ENCODE measurements around the gene SMYD2.

Gene SMYD2

GRCh38 chr1:214363386-214363785 is 82.4 kb downstream of the SMYD2 start:
- no peak for DNase-seq

- no peak for DNase-seq
Measured at GRCh38 chr1:214364386-214364785, 83.4 kb downstream of the SMYD2 start.

- no peak for DNase-seq
Measured at GRCh38 chr1:214364786-214365295, 83.9 kb downstream of the SMYD2 start.

- no peak for DNase-seq
Measured at GRCh38 chr1:214367841-214368240, 86.9 kb downstream of the SMYD2 start.

GRCh38 chr1:214369364-214369763 is 88.4 kb downstream of the SMYD2 start:
- DNase-seq, result no peak

GRCh38 chr1:214370615-214371014 is 89.7 kb downstream of the SMYD2 start:
- no peak for DNase-seq

- DNase-seq, result no peak
Measured at GRCh38 chr1:214372092-214372491, 91.1 kb downstream of the SMYD2 start.

- DNase-seq, result no peak
Measured at GRCh38 chr1:214377485-214377884, 96.5 kb downstream of the SMYD2 start.

- no peak for DNase-seq
Measured at GRCh38 chr1:214377886-214378285, 96.9 kb downstream of the SMYD2 start.

GRCh38 chr1:214378492-214378891 is 97.5 kb downstream of the SMYD2 start:
- no peak for DNase-seq

- no peak for DNase-seq
Measured at GRCh38 chr1:214379236-214379970, 98.4 kb downstream of the SMYD2 start.

GRCh38 chr1:214380396-214380795 is 99.4 kb downstream of the SMYD2 start:
- no peak for DNase-seq

GRCh38 chr1:214380986-214381695 is 100.2 kb downstream of the SMYD2 start:
- no peak for DNase-seq

GRCh38 chr1:214383381-214384372 is 102.7 kb downstream of the SMYD2 start:
- no peak for DNase-seq

- peak in 1 of 2 experiments; percentile 18 for DNase-seq
Measured at GRCh38 chr1:214384373-214385079, 103.6 kb downstream of the SMYD2 start.

- DNase-seq, result no peak
Measured at GRCh38 chr1:214385428-214385827, 104.5 kb downstream of the SMYD2 start.

- no peak for DNase-seq
Measured at GRCh38 chr1:214386333-214386732, 105.4 kb downstream of the SMYD2 start.
